HEK293 (cell line): ENCODE results near the gene SELENOW.

Source experiments
- CTCF ChIA-PET: fragments of 350-600 bp; formaldehyde crosslinking; extraction: SDS; loops from one replicate; lab custom pipeline; 2021; ENCODE audit warnings: antibody characterized with exemption; lab: Yijun Ruan, JAX
- POLR2A ChIA-PET: fragments of 300-600 bp; formaldehyde crosslinking; extraction: SDS; loops from one replicate; lab custom pipeline; 2020; ENCODE audit warnings: antibody characterized with exemption, inconsistent platforms; lab: Yijun Ruan, JAX
- H3K27ac ChIP-seq: fragments of 200-500 bp; sonication (Bioruptor generic); 2 replicates; pipeline ENCODE4 v1.5.1; 2014; ENCODE audit warnings: low read depth, low read length, control low read depth, inconsistent platforms; ENCODE audit errors: extremely low read depth
- H3K36me3 ChIP-seq, 2 experiments: fragments of 200-500 bp in 1 of 2; sonication (Bioruptor generic) in 1 of 2; 1 replicate in 1 of 2; 2 replicates in 1 of 2; pipeline ENCODE4 v1.5.1; 2014 to 2017; ENCODE audit warnings: inconsistent platforms in 2 of 2, low read length in 2 of 2; ENCODE audit not compliant: control insufficient read depth in 2 of 2, insufficient read depth in 1 of 2
- H3K4me1 ChIP-seq: fragments of 200-500 bp; sonication (Bioruptor generic); 2 replicates; pipeline ENCODE4 v1.5.1; 2014; ENCODE audit warnings: mild to moderate bottlenecking, low read length, inconsistent platforms; ENCODE audit not compliant: control insufficient read depth, insufficient read depth
- H3K4me3 ChIP-seq: 2 replicates; pipeline ENCODE4 v1.5.1; 2011; ENCODE audit warnings: low read depth, mild to moderate bottlenecking, control low read depth, low read length, moderate library complexity
- H3K9me3 ChIP-seq: fragments of 200-500 bp; sonication (Bioruptor generic); 2 replicates; pipeline ENCODE4 v1.5.1; 2014; ENCODE audit warnings: low read depth, low read length, inconsistent platforms; ENCODE audit not compliant: control insufficient read depth, insufficient read depth
- BCL11B ChIP-seq: fragments of 450-650 bp; formaldehyde crosslinking; IDR thresholded peaks from 2 replicates; pipeline ENCODE4 v1.5.1; 2016; ENCODE audit warnings: low read depth, missing biosample characterization, missing genetic modification characterization
- KLF10 ChIP-seq: fragments of 450-650 bp; IDR thresholded peaks from 2 replicates; pipeline ENCODE4 v1.5.1; 2018; ENCODE audit warnings: missing biosample characterization, mild to moderate bottlenecking, missing genetic modification characterization
- KLF16 ChIP-seq: fragments of 450-650 bp; formaldehyde crosslinking; IDR thresholded peaks from 2 replicates; pipeline ENCODE4 v1.5.1; 2017; ENCODE audit warnings: missing biosample characterization, missing genetic modification characterization
- KLF17 ChIP-seq: fragments of 450-650 bp; formaldehyde crosslinking; IDR thresholded peaks from 2 replicates; pipeline ENCODE4 v1.5.1; 2016; ENCODE audit warnings: missing biosample characterization, missing genetic modification characterization
- KLF8 ChIP-seq: fragments of 450-650 bp; formaldehyde crosslinking; IDR thresholded peaks from 2 replicates; pipeline ENCODE4 v1.5.1; 2016; ENCODE audit warnings: missing biosample characterization, missing genetic modification characterization
- SP2 ChIP-seq: fragments of 450-650 bp; formaldehyde crosslinking; IDR thresholded peaks from 2 replicates; pipeline ENCODE4 v1.5.1; 2016; ENCODE audit warnings: missing biosample characterization, missing genetic modification characterization
- SP3 ChIP-seq: fragments of 450-650 bp; formaldehyde crosslinking; IDR thresholded peaks from 2 replicates; pipeline ENCODE4 v1.5.1; 2016; ENCODE audit warnings: missing biosample characterization, missing genetic modification characterization
- ZBTB10 ChIP-seq: fragments of 450-650 bp; formaldehyde crosslinking; IDR thresholded peaks from 2 replicates; pipeline ENCODE4 v1.5.1; 2016; ENCODE audit warnings: missing biosample characterization, missing genetic modification characterization
- ZBTB26 ChIP-seq: fragments of 450-650 bp; formaldehyde crosslinking; optimal IDR thresholded peaks from 2 replicates; pipeline ENCODE3; 2016; ENCODE audit warnings: missing biosample characterization, mild to moderate bottlenecking, missing genetic modification characterization
- ZFHX2 ChIP-seq: fragments of 450-650 bp; formaldehyde crosslinking; conservative IDR thresholded peaks from 2 replicates; pipeline ENCODE4 v1.5.1; 2016; ENCODE audit warnings: missing biosample characterization, missing genetic modification characterization
- ZNF148 ChIP-seq: fragments of 450-650 bp; formaldehyde crosslinking; IDR thresholded peaks from 2 replicates; pipeline ENCODE4 v1.5.0; 2017; ENCODE audit warnings: missing biosample characterization, missing genetic modification characterization, borderline replicate concordance
- ZNF155 ChIP-seq: fragments of 450-650 bp; formaldehyde crosslinking; IDR thresholded peaks from 2 replicates; pipeline ENCODE4 v1.5.1; 2016; ENCODE audit warnings: missing biosample characterization, missing genetic modification characterization
- ZNF157 ChIP-seq: fragments of 450-650 bp; formaldehyde crosslinking; IDR thresholded peaks from 2 replicates; pipeline ENCODE4 v1.5.1; 2016; ENCODE audit warnings: missing biosample characterization, missing genetic modification characterization
- ZNF274 ChIP-seq, 2 experiments: fragments of 200-500 bp in 1 of 2; fragments of 450-650 bp in 1 of 2; sonication (Bioruptor generic) in 1 of 2; formaldehyde crosslinking in 1 of 2; IDR thresholded peaks; 2 replicates each; pipeline versions ENCODE4 v1.5.1 to v1.6.1; 2014 to 2016; ENCODE audit warnings: borderline replicate concordance in 1 of 2, inconsistent platforms in 1 of 2, low read length in 1 of 2, missing biosample characterization in 1 of 2, missing genetic modification characterization in 1 of 2
- ZNF324 ChIP-seq: fragments of 450-650 bp; formaldehyde crosslinking; IDR thresholded peaks from 2 replicates; pipeline ENCODE4 v1.5.1; 2016; ENCODE audit warnings: missing biosample characterization, missing genetic modification characterization
- ZNF335 ChIP-seq: fragments of 450-650 bp; formaldehyde crosslinking; conservative IDR thresholded peaks from 2 replicates; pipeline ENCODE4 v1.5.1; 2016; ENCODE audit warnings: missing biosample characterization, missing genetic modification characterization
- ZNF394 ChIP-seq: fragments of 450-650 bp; formaldehyde crosslinking; IDR thresholded peaks from 2 replicates; pipeline ENCODE4 v1.5.1; 2016; ENCODE audit warnings: missing biosample characterization, missing genetic modification characterization, mild to moderate bottlenecking, moderate library complexity, borderline replicate concordance
- ZNF501 ChIP-seq: fragments of 450-650 bp; formaldehyde crosslinking; IDR thresholded peaks from 2 replicates; pipeline ENCODE4 v1.5.1; 2016; ENCODE audit warnings: missing biosample characterization, missing genetic modification characterization
- ZNF580 ChIP-seq: fragments of 450-650 bp; formaldehyde crosslinking; IDR thresholded peaks from 2 replicates; pipeline ENCODE4 v1.5.1; 2016; ENCODE audit warnings: missing biosample characterization, missing genetic modification characterization
- ZNF585B ChIP-seq: fragments of 450-650 bp; formaldehyde crosslinking; IDR thresholded peaks from 2 replicates; pipeline ENCODE4 v1.5.1; 2016; ENCODE audit warnings: missing biosample characterization, missing genetic modification characterization
- ZNF692 ChIP-seq: fragments of 450-650 bp; formaldehyde crosslinking; IDR thresholded peaks from 2 replicates; pipeline ENCODE4 v1.5.1; 2016; ENCODE audit warnings: missing biosample characterization, missing genetic modification characterization
- ZNF76 ChIP-seq: fragments of 450-650 bp; formaldehyde crosslinking; IDR thresholded peaks from 2 replicates; pipeline ENCODE4; 2016; ENCODE audit warnings: low read depth, missing biosample characterization, missing genetic modification characterization, borderline replicate concordance
- ZNF785 ChIP-seq: fragments of 450-650 bp; formaldehyde crosslinking; IDR thresholded peaks from 2 replicates; pipeline ENCODE4 v1.5.1; 2016; ENCODE audit warnings: missing biosample characterization, missing genetic modification characterization
- ZSCAN18 ChIP-seq: fragments of 450-650 bp; formaldehyde crosslinking; IDR thresholded peaks from 2 replicates; pipeline ENCODE4 v1.5.1; 2016; ENCODE audit warnings: missing biosample characterization, missing genetic modification characterization

SELENOW gene

GRCh38 chr19:47778049-47778953, at the start of gene SELENOW:
Gene SELENOW (plus strand): TSS chr19:47778703. CDS start chr19:47778786, 83 bp downstream.
- POLR2A ChIA-PET, result interaction anchor here (0.6 to 1.3 kb wide), 3 partner anchors 13 to 296 kb away, joined by 3 to 4 read pairs (median 3); partner anchors contain the start of gene NOP53
- CTCF ChIA-PET, result interaction anchor here (0.6 to 1.2 kb wide), 3 partner anchors 12 to 16 kb away, joined by 3 to 4 read pairs (median 4); no protein-coding TSS in a partner anchor
- TF ChIP-seq ZNF274 (IDR thresholded peaks at IDR 0.05; ENCODE audit: low read length) (no peak), ZNF274 (tag by site-specific recombination; IDR thresholded peaks at IDR 0.05; ENCODE audit: borderline replicate concordance) (no peak), ZBTB10 (tag by site-specific recombination) (peak; percentile 67; the same call in 1 of the 2 replicates), ZNF501 (peak; percentile 88), KLF16 (tag by site-specific recombination) (peak; percentile 100), ZNF394 (tag by site-specific recombination) (peak; percentile 41; the same call in 1 of the 2 replicates), KLF17 (tag by site-specific recombination) (peak; percentile 97), ZNF155 (tag by site-specific recombination) (no peak), ZNF76 (tag by site-specific recombination) (peak; percentile 61; the same call in 1 of the 2 replicates), ZFHX2 (tag by site-specific recombination) (peak; percentile 99), ZNF692 (tag by site-specific recombination) (peak; percentile 96), ZBTB26 (tag by site-specific recombination) (peak; percentile 75), KLF8 (tag by site-specific recombination) (peak; percentile 100), BCL11B (tag by site-specific recombination) (peak; percentile 79), KLF10 (tag by site-specific recombination) (peak; percentile 70; the same call in 1 of the 2 replicates), ZNF580 (tag by site-specific recombination) (peak; percentile 40; the same call in 1 of the 2 replicates), ZNF324 (peak; percentile 84), ZNF148 (tag by site-specific recombination) (peak; percentile 57; the same call in 1 of the 2 replicates), ZNF585B (tag by site-specific recombination) (no peak), ZNF785 (peak; percentile 57), ZSCAN18 (tag by site-specific recombination) (no peak), SP2 (tag by site-specific recombination) (peak; percentile 77), SP3 (peak; percentile 99), ZNF157 (tag by site-specific recombination) (no peak), ZNF335 (tag by site-specific recombination) (peak; percentile 98)

More at GRCh38 chr19:47778049-47778953, at the start of gene SELENOW:
- no peaks in the 10 kb centered on the region for H3K9me3 ChIP-seq
- peak within 1 kb of the TSS; percentile 72 for H3K4me3 ChIP-seq
- H3K36me3 ChIP-seq, result peaks cover 8 to 29% of the 10 kb centered on the region in 2 experiments; a peak in 2 of 3 replicates
- H3K27ac ChIP-seq, result peak within 1 kb of the TSS; percentile 100
- peaks cover 9% of the 10 kb centered on the region for H3K4me1 ChIP-seq
